ENCODE data around the gene ZRANB1.
"Not testable (repeated sequence)": the region's sequence is repeated elsewhere in the genome, so short reads cannot be mapped to it uniquely, and the experiment has no call there.

Gene ZRANB1

DNA sequence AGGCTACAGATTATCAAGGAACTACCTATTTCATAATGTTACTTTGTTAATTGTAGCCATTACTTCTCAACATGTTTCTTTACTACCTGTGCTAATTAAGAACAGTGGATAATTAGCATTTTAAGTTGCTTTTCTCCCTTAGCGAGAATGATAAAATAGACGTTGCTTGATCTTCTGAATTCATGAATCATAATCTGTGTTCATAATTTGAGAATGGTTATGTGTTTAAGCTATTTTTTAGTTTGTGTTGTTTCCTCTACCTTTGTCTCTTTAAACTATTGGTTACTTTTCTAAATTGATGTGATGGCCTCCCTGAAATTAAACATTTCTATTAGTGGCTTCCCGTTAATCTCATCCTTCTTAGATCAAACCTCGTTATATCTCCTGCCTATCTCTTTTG, at the start of gene ZRANB1:
TSS of gene ZRANB1 (plus strand) at position 301 of the 400 bp plus-strand sequence. CDS start 371 bp downstream, outside the sequence.
- DNase-seq (ENCODE audit: low read depth) = no peak
- H3K4me3 ChIP-seq (ENCODE audit: low read depth, low read length) = no peak within 1 kb of the TSS

DNA sequence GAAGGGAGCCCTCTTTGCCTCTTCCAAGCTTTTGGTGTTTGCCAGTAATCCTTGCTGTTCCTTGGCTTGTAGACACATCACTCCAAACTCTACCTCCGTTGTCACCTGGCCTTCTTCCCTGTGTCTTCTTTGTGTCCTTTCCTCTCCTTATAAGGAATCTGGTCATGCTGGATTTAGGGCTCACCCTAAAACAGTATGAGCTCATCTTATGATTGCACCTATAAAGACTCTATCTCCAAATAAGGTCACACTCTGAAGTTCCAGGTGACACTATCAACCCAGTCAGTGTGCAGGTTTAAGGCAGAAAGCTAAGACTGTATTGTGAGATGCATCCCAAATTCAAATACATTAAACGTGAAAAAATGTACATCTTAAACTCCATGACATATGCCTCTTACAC, 49.0 kb upstream of the ZRANB1 start:
- H3K4me3 ChIP-seq (ENCODE audit: low read depth, low read length) = no peak overlapping the region
- DNase-seq (ENCODE audit: low read depth) = no peak

DNA sequence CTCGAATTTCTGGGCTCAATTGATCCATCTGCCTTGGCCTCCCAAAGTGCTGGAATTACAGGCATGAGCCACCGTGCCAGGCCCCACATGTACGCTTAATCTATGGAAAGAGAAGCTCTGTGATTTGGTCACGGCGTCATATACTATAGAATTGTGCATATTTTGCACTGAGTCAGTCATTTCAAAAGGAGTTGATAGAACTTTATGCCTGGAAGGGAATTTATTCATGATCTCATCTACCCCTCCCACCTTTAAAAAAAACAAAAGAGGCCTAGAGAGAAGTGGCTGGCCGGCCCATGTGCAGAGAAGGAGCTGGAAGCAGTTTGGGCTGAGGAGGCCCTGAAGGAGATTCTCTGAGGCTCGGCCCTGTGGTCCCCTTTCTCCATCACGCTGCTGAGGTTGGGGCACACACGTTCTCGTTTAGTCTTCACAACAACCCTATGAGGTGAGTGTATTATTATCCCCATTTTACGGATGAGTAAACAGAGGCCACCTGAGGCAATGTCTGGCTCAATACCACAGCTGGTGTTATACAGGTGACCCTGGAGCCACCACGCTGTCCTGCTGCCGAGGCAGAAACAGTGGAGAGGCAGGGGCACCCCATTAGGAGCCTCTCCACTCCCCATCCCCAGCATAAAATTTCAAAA, 47.2 kb upstream of the ZRANB1 start:
- DNase-seq (ENCODE audit: low read depth) = no peak

DNA sequence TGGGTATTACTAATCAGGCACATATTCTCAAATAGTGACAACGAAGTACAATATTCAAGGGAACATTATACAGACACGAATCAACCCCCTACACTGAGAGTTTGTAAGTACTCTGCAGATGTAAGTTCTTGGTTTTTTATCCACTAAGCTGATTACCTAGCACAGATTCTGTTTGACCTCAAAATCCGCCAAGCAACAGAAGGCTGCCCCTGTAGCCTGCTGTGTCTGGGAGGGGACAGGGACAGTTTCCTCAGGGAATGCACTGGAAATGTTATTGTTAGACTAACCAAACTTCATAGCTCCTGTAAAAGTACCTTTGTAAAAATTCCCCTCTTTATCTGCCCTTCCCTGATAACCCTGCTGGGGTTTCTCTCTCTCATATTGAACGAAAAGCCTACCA, 45.2 kb upstream of the ZRANB1 start:
- no peak for DNase-seq (ENCODE audit: low read depth)
- H3K4me3 ChIP-seq (ENCODE audit: low read depth, low read length) = no peak overlapping the region

More for the DNA sequence above, 47.2 kb upstream of the ZRANB1 start:
- H3K4me3 ChIP-seq (ENCODE audit: low read depth, low read length) = no peak overlapping the region

DNA sequence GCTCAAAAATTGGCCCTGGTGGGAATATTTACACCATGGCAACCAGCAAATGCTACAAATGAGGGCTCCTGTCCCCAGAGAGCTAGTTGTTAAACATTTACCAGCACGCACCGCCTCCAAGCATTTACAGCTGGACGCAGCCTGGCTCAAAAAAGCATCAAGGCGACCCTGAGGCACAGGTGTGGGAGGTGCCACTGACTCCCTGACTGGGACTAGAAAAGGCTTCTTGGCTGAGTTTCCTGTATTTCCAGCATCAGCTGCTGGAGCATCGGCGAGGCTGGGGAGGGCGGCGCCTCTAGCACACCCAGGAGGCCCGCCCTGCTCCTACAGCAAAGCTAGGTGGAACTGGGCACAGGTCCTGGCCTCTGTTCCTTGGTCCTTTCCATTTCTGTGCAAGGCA, 43.5 kb upstream of the ZRANB1 start:
- DNase-seq (ENCODE audit: low read depth) = no peak
- no peak overlapping the region for H3K4me3 ChIP-seq (ENCODE audit: low read depth, low read length)

DNA sequence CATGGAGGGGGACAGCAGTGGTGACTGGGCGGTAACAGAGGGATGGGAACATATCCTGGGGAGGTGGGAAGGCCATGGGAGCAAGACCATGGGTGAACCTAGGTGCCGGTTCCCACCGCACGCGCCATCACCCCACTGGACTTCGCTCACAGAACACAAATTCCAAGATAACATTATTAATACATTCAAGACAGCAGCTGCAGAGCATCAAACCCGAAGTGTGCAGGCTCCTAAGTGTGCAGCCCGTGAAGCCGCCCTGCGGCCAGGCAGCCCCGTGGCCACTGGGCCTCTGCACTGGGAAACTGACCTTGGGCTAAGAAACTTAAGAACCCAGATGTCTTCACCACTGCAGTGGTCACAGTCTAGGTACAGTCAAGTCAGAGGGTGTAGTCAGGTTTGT, 42.8 kb upstream of the ZRANB1 start:
- no peak for DNase-seq (ENCODE audit: low read depth)
- H3K4me3 ChIP-seq (ENCODE audit: low read depth, low read length) = no peak overlapping the region

DNA sequence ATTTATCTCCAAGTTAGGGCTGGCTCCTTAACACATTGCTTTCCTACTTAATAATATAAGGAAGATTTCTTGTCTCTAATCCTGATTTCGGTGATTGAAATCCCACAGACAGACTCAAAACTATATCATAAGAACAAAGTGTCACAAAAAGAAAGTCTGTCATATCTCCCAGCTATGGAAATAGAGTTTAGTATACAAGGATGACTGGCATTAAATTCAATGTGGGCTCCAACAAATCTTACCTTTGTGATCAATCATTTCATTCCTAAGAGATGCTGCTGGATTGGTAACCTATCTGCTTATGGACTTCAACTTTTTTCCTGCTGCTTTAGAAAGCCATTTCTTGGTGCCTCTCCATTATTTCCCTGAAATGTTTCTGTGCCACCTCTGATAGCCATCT, 39.5 kb upstream of the ZRANB1 start:
- no peak overlapping the region for H3K4me3 ChIP-seq (ENCODE audit: low read depth, low read length)
- DNase-seq (ENCODE audit: low read depth) = no peak

DNA sequence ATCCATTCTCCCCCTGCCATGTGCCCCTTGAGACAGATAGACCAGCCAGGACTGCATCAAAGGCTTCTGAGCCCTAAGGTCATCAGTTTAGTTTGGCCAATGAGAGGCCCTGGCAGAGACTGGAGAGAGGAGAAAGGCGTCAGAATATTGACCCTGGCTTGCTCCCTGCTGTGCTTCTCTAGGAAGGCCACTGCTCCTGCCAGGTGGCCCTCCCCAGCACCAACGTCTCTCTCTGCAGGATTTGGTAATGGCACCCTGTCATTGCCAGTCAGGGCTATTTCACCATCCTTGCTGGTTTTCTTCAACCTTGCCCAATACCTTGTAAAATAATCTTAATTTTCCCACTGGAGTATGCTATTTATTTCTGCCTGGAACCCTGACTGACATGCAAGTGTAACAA, 38.8 kb upstream of the ZRANB1 start:
- DNase-seq (ENCODE audit: low read depth) = no peak
- no peak overlapping the region for H3K4me3 ChIP-seq (ENCODE audit: low read depth, low read length)

DNA sequence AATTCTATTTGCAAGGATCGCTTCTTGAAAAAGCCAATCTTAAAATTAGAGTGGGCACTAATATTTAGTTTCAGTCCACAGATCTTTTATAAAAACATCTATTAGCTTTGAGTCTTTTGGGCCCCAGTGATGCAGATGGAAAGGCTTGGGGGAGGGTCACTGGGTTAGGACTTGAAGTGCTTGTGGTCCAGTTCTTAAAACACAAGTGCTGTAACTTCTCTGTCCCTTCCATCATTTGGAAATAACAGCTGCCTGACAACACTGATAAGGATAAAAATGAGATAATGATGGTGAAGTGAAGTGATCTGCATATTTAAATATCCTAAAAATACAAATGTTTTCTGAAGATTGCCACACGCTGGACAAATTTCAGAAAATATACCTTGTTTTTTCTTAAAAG, 37.1 kb upstream of the ZRANB1 start:
- no peak overlapping the region for H3K4me3 ChIP-seq (ENCODE audit: low read depth, low read length)
- no peak for DNase-seq (ENCODE audit: low read depth)

DNA sequence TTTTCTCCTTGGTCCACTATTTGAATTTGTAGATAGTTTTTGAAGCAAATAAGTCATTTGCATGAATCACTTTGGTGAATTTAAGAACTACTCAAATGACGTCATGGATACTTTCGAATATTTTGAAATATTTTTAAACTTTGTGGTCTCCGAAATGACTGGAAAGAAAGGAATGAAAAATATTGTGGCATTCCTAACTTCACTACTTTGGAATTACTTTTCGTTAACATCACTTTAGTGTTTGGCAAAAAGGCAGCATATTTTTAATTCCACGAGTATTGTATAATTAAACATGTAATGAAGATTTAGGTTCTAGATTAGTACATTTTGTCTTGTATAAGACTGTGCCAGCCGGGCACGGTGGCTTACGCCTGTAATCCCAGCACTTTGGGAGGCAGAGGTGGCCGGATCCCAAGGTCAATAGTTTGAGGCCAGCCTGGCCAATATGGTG, 35.3 kb upstream of the ZRANB1 start:
- no peak overlapping the region for H3K4me3 ChIP-seq (ENCODE audit: low read depth, low read length)
- no peak for DNase-seq (ENCODE audit: low read depth)

DNA sequence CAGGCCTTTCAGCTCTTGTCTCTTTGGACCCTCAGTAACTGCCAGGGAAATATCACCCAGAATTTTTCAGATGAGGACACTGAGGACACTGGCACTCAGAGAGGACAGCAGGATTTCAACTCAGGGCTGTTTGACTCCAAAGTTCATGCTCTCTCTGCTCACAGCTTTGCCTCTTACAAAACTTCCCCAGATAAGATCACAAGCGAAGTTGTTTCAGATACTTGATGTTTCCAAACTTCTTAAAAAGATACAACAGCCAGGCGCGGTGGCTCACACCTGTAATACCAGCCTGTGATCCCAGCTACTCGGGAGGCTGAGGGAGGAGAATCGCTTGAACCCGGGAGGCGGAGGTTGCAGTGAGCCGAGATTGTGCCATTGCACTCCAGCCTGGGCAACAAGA, 32.4 kb upstream of the ZRANB1 start:
- DNase-seq (ENCODE audit: low read depth) = no peak
- H3K4me3 ChIP-seq (ENCODE audit: low read depth, low read length) = no peak overlapping the region

DNA sequence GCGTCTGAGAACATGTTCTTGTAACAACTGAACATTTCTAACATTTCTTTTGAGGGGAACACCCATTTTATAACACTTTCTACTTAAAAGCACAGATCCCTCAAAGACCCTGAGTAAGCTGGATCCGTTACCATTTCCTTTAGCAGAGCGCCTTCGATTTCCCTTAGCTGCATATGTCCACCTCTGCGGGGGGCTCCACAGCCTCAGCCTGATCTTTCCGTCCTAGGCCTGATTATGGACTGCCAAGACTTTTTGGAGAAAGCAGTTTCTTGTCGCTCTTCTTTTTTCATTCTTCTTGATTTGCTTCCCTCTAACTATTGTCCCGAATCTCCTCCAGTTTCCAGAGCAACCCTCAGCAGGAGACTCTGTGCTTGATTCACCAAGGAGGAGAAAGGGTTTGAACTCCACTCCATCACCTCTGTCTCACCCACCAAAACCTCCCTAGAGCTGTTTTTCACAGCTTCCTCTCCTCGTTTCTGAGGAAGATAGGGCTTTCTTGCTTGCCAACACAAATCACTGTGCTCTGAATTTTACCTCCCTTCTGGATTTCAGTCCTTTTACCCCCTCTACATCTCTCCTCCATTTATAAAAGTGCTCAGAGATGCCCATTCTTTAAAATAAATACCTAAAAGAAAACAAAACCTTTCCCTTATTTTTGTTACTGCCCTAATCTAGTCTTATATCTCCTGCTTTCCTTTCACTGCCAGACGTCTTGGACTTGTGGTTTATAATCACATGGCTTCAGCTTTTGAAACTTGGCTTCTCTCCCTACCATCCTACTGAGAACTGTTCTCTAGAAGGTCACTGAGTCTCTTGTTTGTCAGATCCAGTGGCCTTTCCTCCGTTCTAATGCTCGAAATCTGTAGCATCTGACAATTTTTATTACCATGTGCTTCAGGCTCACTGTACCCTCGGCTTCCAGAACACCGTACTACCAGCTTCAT, 30.5 kb upstream of the ZRANB1 start:
- no peak overlapping the region for H3K4me3 ChIP-seq (ENCODE audit: low read depth, low read length)
- no peak for DNase-seq (ENCODE audit: low read depth)

DNA sequence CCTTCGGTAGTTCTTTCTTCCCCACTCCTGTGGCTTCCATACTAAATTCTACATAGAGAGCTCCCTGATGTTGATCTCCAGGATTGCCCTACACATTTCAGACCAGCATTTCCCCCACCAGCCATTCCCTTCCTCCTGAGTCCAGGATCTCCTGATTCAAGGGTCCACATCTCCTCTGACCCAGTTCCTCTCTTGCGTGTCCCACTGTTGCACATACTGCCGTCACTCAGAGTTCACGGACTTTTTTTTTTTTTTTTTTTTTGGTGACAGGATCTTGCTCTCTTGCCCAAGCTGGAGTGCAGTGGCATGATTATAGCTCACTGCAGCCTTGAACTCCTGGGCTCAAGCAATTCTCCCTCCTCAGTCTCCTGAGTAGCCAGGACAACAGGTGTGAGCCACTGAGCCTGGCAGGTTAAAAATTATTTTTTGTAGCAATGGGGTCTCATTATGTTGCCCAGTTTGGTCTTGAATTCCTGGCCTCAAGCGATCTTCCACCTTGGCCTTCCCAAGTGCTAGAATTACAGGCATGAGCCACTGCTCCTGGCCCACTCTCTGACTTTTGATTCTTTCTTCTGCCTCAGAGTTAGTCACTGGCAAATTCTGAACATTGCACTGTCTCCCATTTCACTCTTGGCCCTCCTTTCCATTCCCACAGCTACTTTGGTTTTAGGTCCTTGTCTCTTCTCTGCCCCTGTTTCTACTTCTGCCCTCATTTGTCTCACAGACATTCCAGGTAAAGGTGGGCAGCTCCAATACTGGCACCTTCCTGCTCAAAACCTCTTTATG, 29.6 kb upstream of the ZRANB1 start:
- DNase-seq (ENCODE audit: low read depth) = no peak
- no peak overlapping the region for H3K4me3 ChIP-seq (ENCODE audit: low read depth, low read length)

DNA sequence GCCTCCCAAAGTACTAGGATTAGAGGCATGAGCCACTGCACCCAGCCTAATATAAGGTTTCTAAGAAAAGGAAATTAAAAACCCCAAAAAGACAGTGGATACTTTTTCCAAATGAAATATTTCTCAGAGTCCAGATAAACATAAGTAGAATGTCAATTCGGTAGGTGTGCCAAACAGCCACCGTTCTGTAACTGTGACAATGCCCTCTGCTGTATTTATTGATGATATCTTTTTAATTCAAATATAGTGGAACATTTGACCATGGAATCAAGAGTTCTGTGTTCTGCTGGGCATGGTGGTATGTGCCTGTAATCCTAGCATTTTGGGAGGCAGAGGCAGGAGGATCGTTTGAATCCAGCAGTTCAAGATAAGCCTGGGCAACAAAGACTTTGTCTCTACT, 28.8 kb upstream of the ZRANB1 start:
- no peak for DNase-seq (ENCODE audit: low read depth)
- H3K4me3 ChIP-seq (ENCODE audit: low read depth, low read length) = no peak overlapping the region

DNA sequence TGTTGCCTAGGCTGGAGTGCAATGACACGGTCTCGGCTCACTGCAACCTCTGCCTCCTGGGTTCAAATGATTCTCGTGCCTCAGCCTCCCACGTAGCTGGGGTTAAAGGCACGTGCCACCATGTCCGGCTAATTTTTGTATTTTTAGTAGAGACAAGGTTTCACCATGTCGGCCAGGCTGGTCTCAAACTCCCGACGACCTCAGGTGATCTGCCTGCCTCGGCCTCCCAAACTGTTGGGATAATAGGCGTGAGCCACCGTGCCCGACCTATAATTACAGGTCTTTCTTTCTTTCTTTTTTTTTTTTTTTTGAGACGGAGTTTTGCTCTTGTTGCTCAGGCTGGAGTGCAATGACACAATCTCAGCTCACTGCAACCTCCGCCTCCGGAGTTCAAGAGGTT, 27.5 kb upstream of the ZRANB1 start:
- H3K4me3 ChIP-seq (ENCODE audit: low read depth, low read length); DNase-seq (ENCODE audit: low read depth): not testable (repeated sequence)

DNA sequence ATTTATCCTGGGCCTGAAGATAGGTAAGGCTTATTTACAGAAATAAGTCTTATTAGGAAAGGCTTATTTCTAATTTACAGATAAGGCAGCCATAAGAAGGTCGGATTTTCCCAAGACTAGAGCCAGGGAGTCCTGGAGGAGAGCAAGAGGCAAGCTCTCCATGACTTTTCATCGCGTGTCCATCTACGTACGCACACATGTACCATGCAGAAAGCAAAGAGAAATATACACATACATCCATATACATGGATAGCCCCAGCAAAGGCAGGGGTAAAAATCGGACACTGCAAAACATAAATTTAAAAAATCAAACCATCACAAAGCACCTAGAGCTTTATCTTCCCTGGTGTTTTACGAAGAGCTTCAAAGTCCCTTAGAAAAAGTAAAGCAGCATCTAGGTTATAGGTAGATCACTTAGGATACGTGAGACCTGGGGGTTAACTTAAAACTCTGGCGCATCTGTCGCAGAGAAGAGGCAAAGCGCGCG, 25.8 kb upstream of the ZRANB1 start:
- peak overlapping the region; percentile 85 for H3K4me3 ChIP-seq (ENCODE audit: low read depth, low read length)
- no peak for DNase-seq (ENCODE audit: low read depth)

DNA sequence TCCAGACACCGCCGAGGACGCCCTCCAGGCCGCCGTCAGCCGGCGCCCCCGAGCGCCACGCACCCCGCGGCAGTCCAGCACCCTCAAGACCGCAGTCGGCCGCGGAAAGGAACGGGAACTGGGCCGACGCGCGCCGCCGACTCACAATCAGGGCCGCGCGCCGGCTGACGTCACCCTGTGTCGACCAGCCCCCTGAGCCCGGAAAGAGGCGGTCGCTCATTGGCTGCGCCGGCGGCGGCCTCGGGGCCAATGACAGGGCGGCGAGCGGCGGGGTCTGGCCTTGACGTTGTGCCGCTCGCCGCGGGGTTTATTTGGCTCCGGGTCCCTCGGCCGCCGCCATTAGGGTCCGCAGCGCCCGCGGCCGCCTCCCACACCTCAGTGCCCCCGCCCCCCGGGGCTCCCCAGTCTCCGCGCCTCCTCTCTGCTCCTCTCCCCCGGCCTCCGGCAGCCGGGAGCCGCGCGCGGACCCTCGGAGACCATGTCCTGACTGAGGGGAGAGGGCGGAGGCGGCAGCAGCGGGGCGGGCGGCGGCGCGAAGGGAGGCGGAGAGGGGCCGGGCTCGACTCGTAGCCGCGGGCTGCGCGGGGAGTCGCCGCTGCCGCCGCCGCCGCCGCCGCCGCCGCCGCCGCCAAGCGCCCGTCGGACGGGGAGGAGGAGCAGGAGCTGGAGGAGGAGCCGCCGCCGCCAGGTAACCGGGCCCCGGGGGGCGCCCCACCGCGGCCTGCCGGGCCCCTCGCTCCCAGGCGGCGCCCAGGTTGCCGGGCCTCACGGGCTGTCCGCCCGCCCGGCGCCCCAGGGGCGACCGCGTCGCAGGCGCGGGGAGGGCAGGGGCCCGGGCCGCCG, 25.1 kb upstream of the ZRANB1 start:
- DNase-seq (ENCODE audit: low read depth) = peak; percentile 81
- peak overlapping the region; percentile 85 for H3K4me3 ChIP-seq (ENCODE audit: low read depth, low read length)

DNA sequence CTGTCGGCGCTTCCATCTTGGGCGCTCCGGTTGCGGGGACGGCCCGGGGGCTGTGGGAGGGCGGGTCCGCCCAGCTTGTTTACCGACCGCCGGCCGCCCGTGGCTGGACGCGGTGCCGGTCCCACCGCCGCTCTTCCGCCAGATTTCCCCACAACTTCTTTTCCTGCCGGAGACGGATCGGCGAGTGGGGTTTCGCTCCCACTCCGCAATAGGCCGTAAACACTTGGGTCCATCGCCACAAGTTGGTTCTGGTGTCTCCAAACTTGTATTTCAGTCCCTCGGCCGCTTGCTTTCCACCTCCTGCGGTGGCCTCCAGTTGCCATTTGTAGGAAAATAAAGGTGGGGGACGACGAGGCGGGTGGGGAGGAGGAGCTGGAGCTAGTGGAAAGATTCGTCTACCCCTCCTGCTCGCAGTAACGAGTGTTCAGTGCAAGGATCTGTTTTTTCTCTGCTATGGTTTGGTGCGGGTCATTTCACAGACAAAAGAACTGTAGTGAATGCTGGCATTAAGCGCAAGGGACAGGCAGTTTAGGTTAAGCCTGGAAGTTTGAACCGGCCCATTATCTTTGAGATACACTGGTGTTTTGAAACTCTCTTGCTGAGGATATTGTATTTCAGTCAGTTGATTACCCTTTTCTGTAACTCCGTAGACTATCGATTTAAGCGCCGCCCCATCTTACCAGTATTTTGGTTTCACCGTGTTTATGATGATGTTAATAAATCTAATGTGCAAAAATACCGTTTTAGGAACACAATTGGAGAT, 24.3 kb upstream of the ZRANB1 start:
- no peak for DNase-seq (ENCODE audit: low read depth)

More for the DNA sequence above, 24.3 kb upstream of the ZRANB1 start:
- peak overlapping the region; percentile 85 for H3K4me3 ChIP-seq (ENCODE audit: low read depth, low read length)
